Measurements from ENCODE around the gene CNTNAP5. TPM values are rescaled to one million over a fixed set of nuclear protein-coding genes. Genes with fewer than 3 reads are reported as not detected.

CNTNAP5 gene
- total and polyA plus RNA-seq, 2 of the 13 experiments (the other 11 are each of a cell fraction or from before 2014, with no cell fraction given) = not detected

GRCh38 chr2:124112966-124113365, 87.9 kb downstream of the CNTNAP5 start:
- H3K27ac ChIP-seq (ENCODE audit: extremely low read length, insufficient read depth, low read length) = no peak overlapping the region
- in situ Hi-C loops (cut with HindIII; ENCODE audit: extremely low pct_ligation_motif_present, low pct_unique_long_range_greater_than_20kb) = no loop called here
- no peak for TF ChIP-seq PREB (CRISPR knock-in tag; IDR thresholded peaks at IDR 0.05)
- no peak for TF ChIP-seq ZNF556 (CRISPR knock-in tag; IDR thresholded peaks at IDR 0.05; ENCODE audit: borderline replicate concordance)
- TF ChIP-seq ZNF274 (CRISPR knock-in tag; IDR thresholded peaks at IDR 0.05) = no peak
- no peak for TF ChIP-seq DZIP1 (CRISPR knock-in tag; IDR thresholded peaks at IDR 0.05)
- no peak for TF ChIP-seq ZNF317 (CRISPR knock-in tag; IDR thresholded peaks at IDR 0.05)
- TF ChIP-seq, protein P1, sequence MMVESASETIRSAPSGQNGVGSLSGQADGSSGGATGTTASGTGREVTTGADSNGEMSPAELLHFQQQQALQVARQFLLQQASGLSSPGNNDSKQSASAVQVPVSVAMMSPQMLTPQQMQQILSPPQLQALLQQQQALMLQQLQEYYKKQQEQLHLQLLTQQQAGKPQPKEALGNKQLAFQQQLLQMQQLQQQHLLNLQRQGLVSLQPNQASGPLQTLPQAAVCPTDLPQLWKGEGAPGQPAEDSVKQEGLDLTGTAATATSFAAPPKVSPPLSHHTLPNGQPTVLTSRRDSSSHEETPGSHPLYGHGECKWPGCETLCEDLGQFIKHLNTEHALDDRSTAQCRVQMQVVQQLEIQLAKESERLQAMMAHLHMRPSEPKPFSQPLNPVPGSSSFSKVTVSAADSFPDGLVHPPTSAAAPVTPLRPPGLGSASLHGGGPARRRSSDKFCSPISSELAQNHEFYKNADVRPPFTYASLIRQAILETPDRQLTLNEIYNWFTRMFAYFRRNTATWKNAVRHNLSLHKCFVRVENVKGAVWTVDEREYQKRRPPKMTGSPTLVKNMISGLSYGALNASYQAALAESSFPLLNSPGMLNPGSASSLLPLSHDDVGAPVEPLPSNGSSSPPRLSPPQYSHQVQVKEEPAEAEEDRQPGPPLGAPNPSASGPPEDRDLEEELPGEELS (CRISPR knock-in tag; IDR thresholded peaks at IDR 0.05) = no peak
- TF ChIP-seq ZKSCAN8 (CRISPR knock-in tag; IDR thresholded peaks at IDR 0.05; ENCODE audit: borderline replicate concordance) = no peak
- no peak for TF ChIP-seq CBX1 (IDR thresholded peaks at IDR 0.05; ENCODE audit: low read depth)
- no peak for TF ChIP-seq ZSCAN20 (CRISPR knock-in tag; IDR thresholded peaks at IDR 0.05; ENCODE audit: borderline replicate concordance)
- TF ChIP-seq RFX1 (IDR thresholded peaks at IDR 0.05) = no peak
- no peak for TF ChIP-seq TSC22D2 (CRISPR knock-in tag; IDR thresholded peaks at IDR 0.05; ENCODE audit: borderline replicate concordance)
- TF ChIP-seq ZBTB10 (CRISPR knock-in tag; IDR thresholded peaks at IDR 0.05; ENCODE audit: borderline replicate concordance) = no peak
- no peak for TF ChIP-seq IKZF1 (IDR thresholded peaks at IDR 0.05)
- H3K4me1 ChIP-seq (ENCODE audit: insufficient read depth, low read length) = no peaks in the 10 kb centered on the region
- no peaks in the 10 kb centered on the region for H3K9me3 ChIP-seq (ENCODE audit: low read length)
- no peaks in the 10 kb centered on the region for H4K20me1 ChIP-seq (ENCODE audit: insufficient read depth, low read length)
- ChIA-PET POLR2A (no interaction called here), CTCF (ENCODE audit: low intra/inter-chr PET ratio, low total read pairs) (no interaction called here)
- 0% methylated on average over 2 of the region's 2 CpGs for WGBS (ENCODE audit: low lambda C conversion rate)
- intact Hi-C loops (cut with micrococcal nuclease; ENCODE audit: unreplicated experiment) = no loop called here
- no peak for DNase-seq (ENCODE audit: low spot score)
- no peak overlapping the region for H3K9ac ChIP-seq (ENCODE audit: insufficient read depth, low read depth, low read length)
- H3K79me2 ChIP-seq (ENCODE audit: insufficient read depth, low read length) = no peaks in the 10 kb centered on the region
- no peak overlapping the region for H2AFZ ChIP-seq (ENCODE audit: low read length)
- H3K4me3 ChIP-seq (replicated peaks in 1 of 3; ENCODE audit: insufficient read depth in 1 of 3, low read depth in 2 of 3, low read length in 3 of 3) = no peak overlapping the region
- H3K4me2 ChIP-seq (ENCODE audit: low read depth, low read length) = no peak overlapping the region
- FAIRE-seq = no peak
- no peak for ATAC-seq
- no TSS peak for BruUV-seq (replicated peaks)
- H3K27me3 ChIP-seq (ENCODE audit: control insufficient read depth in 1 of 2, insufficient read depth in 2 of 2, low read length in 2 of 2) = no peaks in the 10 kb centered on the region
- H3K36me3 ChIP-seq (replicated peaks in 1 of 2; ENCODE audit: control insufficient read depth in 1 of 2, insufficient read depth in 2 of 2, low read length in 2 of 2) = no peaks in the 10 kb centered on the region
